GM12878 (cell line): ENCODE data around the gene SIAH2.

Experiments
- CTCF ChIP-seq, 3 experiments: IDR thresholded peaks in 2 of 3; conservative IDR thresholded peaks in 1 of 3; 2 replicates each; pipeline ENCODE4 v1.5.1; 2011; ENCODE audit warnings: low read depth in 3 of 3, low read length in 3 of 3, mild to moderate bottlenecking in 3 of 3, control low read depth in 2 of 3, moderate library complexity in 2 of 3, inconsistent platforms in 1 of 3, mixed read lengths in 1 of 3; ENCODE audit not compliant: control insufficient read depth in 2 of 3, insufficient read depth in 1 of 3; ENCODE audit errors: extremely low read depth in 1 of 3
- EGR1 ChIP-seq, 2 experiments: IDR thresholded peaks; 1 replicate in 1 of 2; 2 replicates in 1 of 2; pipeline ENCODE4 v1.6.1; 2011 to 2012; ENCODE audit warnings: low read depth in 2 of 2, low read length in 2 of 2, borderline replicate concordance in 1 of 2, mild to moderate bottlenecking in 1 of 2, moderate library complexity in 1 of 2
- ZNF592 ChIP-seq: fragments of 450-650 bp; IDR thresholded peaks from 2 replicates; pipeline ENCODE4 v1.6.1; 2017; ENCODE audit warnings: mild to moderate bottlenecking, moderate library complexity

GRCh38 chr3:150733936-150734794 is 28.8 kb downstream of the SIAH2 start:
- no peak for TF ChIP-seq EGR1 (IDR thresholded peaks at IDR 0.05; ENCODE audit: borderline replicate concordance in 1 of 2, low read depth in 2 of 2, low read length in 2 of 2)
- no peak for TF ChIP-seq ZNF592
- TF ChIP-seq CTCF (IDR thresholded peaks at IDR 0.05 in 2 of 3, conservative IDR thresholded peaks at IDR 0.05 in 1 of 3; ENCODE audit: control insufficient read depth in 2 of 3, extremely low read depth in 1 of 3, insufficient read depth in 1 of 3, low read depth in 3 of 3, low read length in 3 of 3), result no peak
